DOHH2 (cell line): ENCODE data around the gene HVCN1.

Experiments
- H3F3A ChIP-seq: fragments of 200-600 bp; sonication (generic), shearing (Covaris generic); 2 replicates; pipeline ENCODE4 v1.6.0; 2016; ENCODE audit warnings: antibody characterized with exemption, mild to moderate bottlenecking; ENCODE audit not compliant: control insufficient read depth, insufficient read depth
- H3K27ac ChIP-seq: fragments of 200-600 bp; sonication (generic); 2 replicates; pipeline ENCODE4 v1.5.1; 2014; ENCODE audit warnings: low read depth, mild to moderate bottlenecking, low read length, moderate library complexity
- H3K27me3 ChIP-seq: fragments of 200-600 bp; sonication (generic); 2 replicates; pipeline ENCODE4 v1.6.1; 2014; ENCODE audit warnings: mild to moderate bottlenecking, low read length, mixed read lengths; ENCODE audit not compliant: control insufficient read depth
- H3K36me3 ChIP-seq: fragments of 200-600 bp; sonication (generic); 2 replicates; pipeline ENCODE4 v1.6.1; 2014; ENCODE audit warnings: mild to moderate bottlenecking, low read length, moderate library complexity, mixed read lengths; ENCODE audit not compliant: control insufficient read depth
- H3K4me1 ChIP-seq: fragments of 200-600 bp; sonication (generic); 2 replicates; pipeline ENCODE4 v1.6.1; 2014; ENCODE audit warnings: mild to moderate bottlenecking, low read length, mixed read lengths; ENCODE audit not compliant: control insufficient read depth
- H3K4me2 ChIP-seq: fragments of 200-600 bp; sonication (generic); 2 replicates; pipeline ENCODE4 v1.6.0; 2014; ENCODE audit warnings: mild to moderate bottlenecking, low read length, moderate library complexity
- H3K4me3 ChIP-seq: fragments of 200-600 bp; sonication (generic); 2 replicates; pipeline ENCODE4 v1.5.1; 2014; ENCODE audit warnings: mild to moderate bottlenecking, low read length, mixed read lengths
- H3K79me2 ChIP-seq: fragments of 200-600 bp; sonication (generic); 2 replicates; pipeline ENCODE4 v1.6.1; 2014; ENCODE audit warnings: mild to moderate bottlenecking, low read length, mixed read lengths; ENCODE audit not compliant: control insufficient read depth
- H3K9me2 ChIP-seq: fragments of 200-600 bp; sonication (generic); replicated peaks from 2 replicates; pipeline ENCODE4 v1.6.1; 2014; ENCODE audit warnings: mild to moderate bottlenecking, low read length, mixed read lengths; ENCODE audit not compliant: control insufficient read depth
- H3K9me3 ChIP-seq: fragments of 200-600 bp; sonication (generic); 2 replicates; pipeline ENCODE4 v1.6.1; 2014; ENCODE audit warnings: antibody characterized with exemption, low read length, mixed read lengths; ENCODE audit not compliant: control insufficient read depth, insufficient read depth
- H4K20me1 ChIP-seq: fragments of 200-600 bp; sonication (generic); 2 replicates; pipeline ENCODE4 v1.6.0; 2014; ENCODE audit warnings: low read depth, mild to moderate bottlenecking, antibody characterized with exemption, low read length, moderate library complexity; ENCODE audit not compliant: control insufficient read depth, insufficient read depth
- EZH2phosphoT487 ChIP-seq: fragments of 200-600 bp; sonication (generic); IDR thresholded peaks from 2 replicates; pipeline ENCODE4 v1.6.1; 2017; ENCODE audit warnings: borderline replicate concordance, mild to moderate bottlenecking, antibody characterized with exemption, low read length, moderate library complexity, mixed read lengths
- TF ChIP-seq, protein P1 (sequence below): fragments of 200-600 bp; sonication (generic); IDR thresholded peaks from one replicate; pipeline ENCODE4 v1.5.1; 2014; ENCODE audit warnings: antibody characterized with exemption, mild to moderate bottlenecking, low read depth, low read length; ENCODE audit not compliant: poor library complexity, severe bottlenecking

Gene HVCN1

DNA sequence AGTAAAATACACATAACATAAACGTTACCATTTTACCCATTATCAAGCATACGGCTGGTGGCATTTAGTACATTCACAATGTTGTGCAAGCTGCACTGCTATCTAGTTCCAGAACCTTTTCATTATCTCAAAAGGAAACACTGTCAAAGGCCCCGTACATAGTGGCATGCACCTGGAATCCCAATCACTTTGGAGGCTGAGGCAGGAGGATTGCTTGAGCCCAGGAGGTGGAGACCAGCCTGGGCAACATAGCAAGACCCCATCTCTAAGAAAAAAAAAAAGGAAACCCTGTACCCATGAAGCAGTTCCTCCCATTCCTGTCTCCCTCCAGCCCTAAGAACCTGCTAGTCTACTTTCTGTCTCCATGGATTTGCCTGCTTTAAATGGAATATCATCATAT lies 7.4 kb upstream of the HVCN1 start:
- H3K27me3 ChIP-seq, result no peaks in the 10 kb centered on the region
- no peak overlapping the region for H3K27ac ChIP-seq
- no peaks in the 10 kb centered on the region for H3K9me2 ChIP-seq
- H3K4me2 ChIP-seq, result no peak overlapping the region
- H3F3A ChIP-seq, result peaks cover 7% of the 10 kb centered on the region
- TF ChIP-seq EZH2phosphoT487, result no peak
- TF ChIP-seq, protein P1, sequence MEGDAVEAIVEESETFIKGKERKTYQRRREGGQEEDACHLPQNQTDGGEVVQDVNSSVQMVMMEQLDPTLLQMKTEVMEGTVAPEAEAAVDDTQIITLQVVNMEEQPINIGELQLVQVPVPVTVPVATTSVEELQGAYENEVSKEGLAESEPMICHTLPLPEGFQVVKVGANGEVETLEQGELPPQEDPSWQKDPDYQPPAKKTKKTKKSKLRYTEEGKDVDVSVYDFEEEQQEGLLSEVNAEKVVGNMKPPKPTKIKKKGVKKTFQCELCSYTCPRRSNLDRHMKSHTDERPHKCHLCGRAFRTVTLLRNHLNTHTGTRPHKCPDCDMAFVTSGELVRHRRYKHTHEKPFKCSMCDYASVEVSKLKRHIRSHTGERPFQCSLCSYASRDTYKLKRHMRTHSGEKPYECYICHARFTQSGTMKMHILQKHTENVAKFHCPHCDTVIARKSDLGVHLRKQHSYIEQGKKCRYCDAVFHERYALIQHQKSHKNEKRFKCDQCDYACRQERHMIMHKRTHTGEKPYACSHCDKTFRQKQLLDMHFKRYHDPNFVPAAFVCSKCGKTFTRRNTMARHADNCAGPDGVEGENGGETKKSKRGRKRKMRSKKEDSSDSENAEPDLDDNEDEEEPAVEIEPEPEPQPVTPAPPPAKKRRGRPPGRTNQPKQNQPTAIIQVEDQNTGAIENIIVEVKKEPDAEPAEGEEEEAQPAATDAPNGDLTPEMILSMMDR, result no peak
- no peaks in the 10 kb centered on the region for H3K36me3 ChIP-seq
- H3K4me1 ChIP-seq, result peaks cover 55% of the 10 kb centered on the region
- H3K4me3 ChIP-seq, result no peak overlapping the region
- no peaks in the 10 kb centered on the region for H3K79me2 ChIP-seq
- H4K20me1 ChIP-seq, result no peaks in the 10 kb centered on the region
- H3K9me3 ChIP-seq, result no peaks in the 10 kb centered on the region

DNA sequence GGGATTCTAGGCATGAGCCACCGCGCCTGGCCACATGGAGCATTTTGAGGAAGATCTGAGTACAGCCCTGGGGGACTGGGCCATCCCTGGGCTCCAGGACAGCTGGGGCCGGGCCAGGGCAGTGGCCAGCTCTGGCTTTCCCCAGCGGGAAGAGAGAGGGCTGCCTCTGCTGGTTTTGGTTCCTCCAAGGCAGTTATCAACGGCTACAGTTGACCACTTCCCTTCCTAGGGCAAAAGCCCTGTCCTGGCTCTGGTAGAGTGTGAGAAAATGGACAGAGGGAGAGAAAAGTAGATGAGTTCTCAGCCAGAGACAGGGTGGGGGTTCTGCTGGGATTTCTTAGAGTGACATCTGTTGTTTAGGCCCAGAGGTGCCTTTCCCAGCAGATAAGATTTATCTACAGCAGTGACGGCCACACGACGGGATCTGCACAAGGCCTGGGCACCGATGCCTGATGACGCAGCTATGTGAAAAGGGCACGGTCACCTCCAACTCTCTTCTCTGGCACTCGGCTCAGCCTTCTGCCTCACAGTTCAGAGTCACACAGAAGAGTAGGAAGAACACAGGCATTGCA lies 5.5 kb upstream of the HVCN1 start:
- Histone ChIP-seq H3K4me3 (no peak overlapping the region), H3K36me3 (no peaks in the 10 kb centered on the region), H4K20me1 (no peaks in the 10 kb centered on the region), H3K27me3 (no peaks in the 10 kb centered on the region), H3K9me3 (no peaks in the 10 kb centered on the region), H3K4me2 (no peak overlapping the region), H3F3A (peaks cover 16% of the 10 kb centered on the region), H3K79me2 (no peaks in the 10 kb centered on the region), H3K4me1 (peaks cover 74% of the 10 kb centered on the region), H3K27ac (no peak overlapping the region), H3K9me2 (no peaks in the 10 kb centered on the region)
- TF ChIP-seq, protein P1, result no peak
- TF ChIP-seq EZH2phosphoT487, result no peak

DNA sequence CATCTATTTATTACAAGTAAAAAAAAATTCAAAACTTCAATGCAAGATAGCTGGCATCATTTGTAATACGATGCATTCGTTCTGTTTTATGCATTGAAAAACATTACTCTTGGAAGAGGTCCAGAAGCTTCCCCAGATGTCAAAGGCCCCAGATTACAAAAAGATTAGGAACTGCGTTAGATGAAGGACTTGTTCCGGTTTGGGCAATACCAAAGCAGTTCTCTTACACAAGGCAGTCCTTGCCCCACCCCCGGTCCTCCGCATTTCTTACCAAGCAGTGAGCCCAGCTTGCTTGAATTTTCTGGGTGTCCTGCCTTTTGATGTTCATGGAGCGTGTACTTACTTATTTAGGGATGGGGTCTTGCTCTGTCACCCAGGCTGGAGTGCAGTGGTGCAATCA lies 4.8 kb upstream of the HVCN1 start:
- Histone ChIP-seq H3F3A (peaks cover 16% of the 10 kb centered on the region), H3K9me3 (no peaks in the 10 kb centered on the region), H4K20me1 (no peaks in the 10 kb centered on the region), H3K4me3 (no peak overlapping the region), H3K4me2 (0 out of 2 replicates have a peak overlapping the region, but pooled peaks have one; percentile 8), H3K27ac (no peak overlapping the region), H3K36me3 (peaks cover 1% of the 10 kb centered on the region), H3K27me3 (no peaks in the 10 kb centered on the region), H3K9me2 (no peaks in the 10 kb centered on the region), H3K4me1 (peaks cover 76% of the 10 kb centered on the region), H3K79me2 (peaks cover 1% of the 10 kb centered on the region)
- TF ChIP-seq, protein P1, result no peak
- no peak for TF ChIP-seq EZH2phosphoT487

DNA sequence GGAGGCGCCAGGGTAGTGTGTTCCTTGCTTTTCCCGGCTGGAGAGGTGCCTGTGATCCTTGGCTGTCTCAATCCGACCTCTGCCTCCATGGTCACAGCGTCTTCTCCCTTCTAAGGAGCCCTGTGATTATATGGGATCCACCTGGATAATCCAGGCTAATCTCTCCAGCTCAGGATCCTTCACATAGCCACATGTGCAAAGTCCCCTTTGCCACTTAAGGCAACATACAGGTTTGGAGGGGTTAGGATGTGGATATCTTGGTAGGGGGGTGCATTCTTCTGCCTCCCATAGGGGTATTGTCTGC lies 1.2 kb upstream of the HVCN1 start:
- Histone ChIP-seq H3K36me3 (peaks cover 36% of the 10 kb centered on the region), H3F3A (peaks cover 16% of the 10 kb centered on the region), H3K4me1 (peaks cover 92% of the 10 kb centered on the region), H3K9me3 (no peaks in the 10 kb centered on the region), H3K9me2 (no peaks in the 10 kb centered on the region), H4K20me1 (0 out of 2 replicates have a peak, but pooled peaks cover 6% of the 10 kb centered on the region), H3K4me3 (peak overlapping the region; percentile 98), H3K79me2 (peaks cover 38% of the 10 kb centered on the region), H3K27ac (peak overlapping the region; percentile 93), H3K27me3 (no peaks in the 10 kb centered on the region), H3K4me2 (peak overlapping the region; percentile 100)
- TF ChIP-seq, protein P1, result no peak
- TF ChIP-seq EZH2phosphoT487, result no peak
